Endodermal cell (in vitro differentiated cells): ENCODE measurements around the gene UMODL1. TPM values are rescaled to one million over a fixed set of nuclear protein-coding genes. Genes with fewer than 3 reads are reported as not detected.

Experiments
- DNase-seq: peaks from one replicate; pipeline ENCODE4 v3.0.0-alpha.2; 2017
- H3K27ac ChIP-seq: 2 replicates; pipeline ENCODE4 v1.5.1; 2013; ENCODE audit warnings: mild to moderate bottlenecking, low read depth, low read length, moderate library complexity
- H3K27me3 ChIP-seq: 2 replicates; pipeline ENCODE4 v1.6.1; 2013; ENCODE audit warnings: mild to moderate bottlenecking, low read length, moderate library complexity; ENCODE audit not compliant: insufficient read depth, control insufficient read depth, poor library complexity, severe bottlenecking
- H3K36me3 ChIP-seq: 2 replicates; pipeline ENCODE4 v1.7.0; 2013; ENCODE audit warnings: mild to moderate bottlenecking, low read length, moderate library complexity; ENCODE audit not compliant: control insufficient read depth, insufficient read depth
- H3K4me1 ChIP-seq: one replicate; pipeline ENCODE4 v1.7.0; 2013; ENCODE audit warnings: low read length; ENCODE audit not compliant: control insufficient read depth, insufficient read depth
- H3K4me3 ChIP-seq: 2 replicates; pipeline ENCODE4 v1.5.1; 2013; ENCODE audit warnings: mild to moderate bottlenecking, low read length, moderate library complexity
- H3K9ac ChIP-seq: 2 replicates; pipeline ENCODE4 v1.6.1; 2013; ENCODE audit warnings: mild to moderate bottlenecking, low read length, moderate library complexity; ENCODE audit not compliant: poor library complexity, severe bottlenecking; ENCODE audit errors: extremely low read depth
- H3K9me3 ChIP-seq: 2 replicates; pipeline ENCODE4 v1.6.1; 2013; ENCODE audit warnings: mild to moderate bottlenecking, low read length, moderate library complexity; ENCODE audit not compliant: control insufficient read depth
- H3K27ac Mint-ChIP-seq: 2 replicates; pipeline ENCODE4 v1.8.0; 2020; ENCODE audit warnings: mixed read lengths
- H3K27me3 Mint-ChIP-seq: 2 replicates; pipeline ENCODE4 v1.8.0; 2021; ENCODE audit warnings: mild to moderate bottlenecking, mixed read lengths; ENCODE audit not compliant: insufficient read depth
- H3K36me3 Mint-ChIP-seq: 2 replicates; pipeline ENCODE4 v1.8.0; 2020; ENCODE audit warnings: low read depth, mixed read lengths
- H3K4me1 Mint-ChIP-seq: 2 replicates; pipeline ENCODE4 v1.8.0; 2020; ENCODE audit warnings: mixed read lengths
- H3K4me3 Mint-ChIP-seq: 2 replicates; pipeline ENCODE4 v1.8.0; 2020; ENCODE audit warnings: mild to moderate bottlenecking, moderate library complexity, mixed read lengths
- H3K9me3 Mint-ChIP-seq: 2 replicates; pipeline ENCODE4 v1.8.0; 2020; ENCODE audit warnings: mild to moderate bottlenecking, mixed read lengths
- CTCF ChIP-seq: fragments of 200-600 bp; sonication (generic); conservative IDR thresholded peaks from 2 replicates; pipeline ENCODE4 v1.5.0; 2021; ENCODE audit warnings: antibody characterized with exemption, mild to moderate bottlenecking
- WGBS, 2 experiments: methylation state at CpG; one replicate each; pipeline versions ENCODE4 v1.1.5 to v1.1.7; 2013; ENCODE audit warnings: missing lambda C conversion rate in 2 of 2, mixed read lengths in 1 of 2; ENCODE audit not compliant: insufficient coverage in 1 of 2, insufficient read length in 1 of 2; 5-methylcytosine and 5-hydroxymethylcytosine counted together
- total RNA-seq, 2 donors: library from RNA; stranded (reverse); fragmentation: NEBNext Ultra II Directional in 1 of 2; extraction: Animal tissue kit (Norgen Biotek cat#: 25700) in 1 of 2; gene quantifications; 2 replicates in 1 of 2; 3 replicates in 1 of 2; pipeline ENCODE4 v1.2.1, GENCODE V29; 2021

The UMODL1 gene
- total RNA-seq, 2 donors from 2014 or later: 0.24 to 0.49 TPM

GRCh38 chr21:42094811-42095210 lies 23.7 kb downstream of the UMODL1 start:
- H3K4me1 Mint-ChIP-seq: peaks cover 6% of the 10 kb centered on the region
- no peaks in the 10 kb centered on the region for H3K36me3 Mint-ChIP-seq
- H3K27me3 ChIP-seq: no peaks in the 10 kb centered on the region
- TF ChIP-seq CTCF: no peak
- H3K27ac Mint-ChIP-seq: no peak overlapping the region
- peaks cover 23% of the 10 kb centered on the region for H3K9me3 Mint-ChIP-seq
- H3K4me3 Mint-ChIP-seq: no peak overlapping the region
- WGBS, 2 experiments: 93 to 100% methylated on average over 4 to 6 of the region's 6 CpGs
- DNase-seq: no peak
- H3K9ac ChIP-seq: no peak overlapping the region
- peaks cover 18% of the 10 kb centered on the region for H3K9me3 ChIP-seq
- H3K27ac ChIP-seq: no peak overlapping the region
- no peaks in the 10 kb centered on the region for H3K4me1 ChIP-seq
- H3K36me3 ChIP-seq: no peaks in the 10 kb centered on the region
- peak overlapping the region; percentile 14 for H3K4me3 ChIP-seq
- peaks cover 5% of the 10 kb centered on the region for H3K27me3 Mint-ChIP-seq

DNA sequence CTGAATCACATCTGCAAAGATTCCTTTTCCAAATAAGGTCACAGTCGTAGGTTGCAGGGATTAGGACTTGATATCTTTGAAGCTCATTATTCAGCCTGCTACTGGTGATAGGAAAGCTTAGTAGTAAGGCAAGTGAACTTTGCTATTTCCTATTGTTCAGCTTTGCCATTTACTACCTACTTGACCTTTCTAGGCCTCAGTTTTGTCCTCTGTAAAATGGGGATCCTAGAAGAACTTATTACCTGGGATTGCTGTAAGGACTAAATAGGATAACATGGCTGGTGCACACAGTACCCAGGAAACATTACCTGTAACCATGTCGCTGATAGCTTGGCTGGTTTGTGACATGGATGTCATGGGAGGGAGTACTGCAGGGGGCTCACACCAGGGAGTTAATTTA lies 24.5 kb downstream of the UMODL1 start:
- Histone ChIP-seq H3K4me1 (no peaks in the 10 kb centered on the region), H3K9me3 (peaks cover 18% of the 10 kb centered on the region), H3K36me3 (no peaks in the 10 kb centered on the region), H3K4me3 (no peak overlapping the region), H3K27me3 (no peaks in the 10 kb centered on the region), H3K9ac (no peak overlapping the region), H3K27ac (no peak overlapping the region)
- no peak for TF ChIP-seq CTCF
- H3K27ac Mint-ChIP-seq: no peak overlapping the region
- peaks cover 23% of the 10 kb centered on the region for H3K9me3 Mint-ChIP-seq
- H3K27me3 Mint-ChIP-seq: peaks cover 5% of the 10 kb centered on the region
- DNase-seq: no peak
- H3K4me1 Mint-ChIP-seq: peaks cover 6% of the 10 kb centered on the region
- no peak overlapping the region for H3K4me3 Mint-ChIP-seq
- no peaks in the 10 kb centered on the region for H3K36me3 Mint-ChIP-seq
- 98 to 100% methylated on average over 1 to 2 of the region's 2 CpGs for WGBS, 2 experiments

GRCh38 chr21:42096566-42096965 lies 25.4 kb downstream of the UMODL1 start:
- peaks cover 18% of the 10 kb centered on the region for H3K9me3 ChIP-seq

More at GRCh38 chr21:42096566-42096965, 25.4 kb downstream of the UMODL1 start:
- Histone ChIP-seq H3K36me3 (no peaks in the 10 kb centered on the region), H3K4me1 (no peaks in the 10 kb centered on the region), H3K9ac (no peak overlapping the region), H3K27me3 (no peaks in the 10 kb centered on the region), H3K4me3 (no peak overlapping the region), H3K27ac (no peak overlapping the region)
- WGBS, 2 experiments: 96 to 98% methylated on average over 9 to 10 of the region's 10 CpGs
- peaks cover 23% of the 10 kb centered on the region for H3K9me3 Mint-ChIP-seq
- no peak for TF ChIP-seq CTCF
- peaks cover 5% of the 10 kb centered on the region for H3K4me1 Mint-ChIP-seq
- H3K27me3 Mint-ChIP-seq: peaks cover 7% of the 10 kb centered on the region
- H3K36me3 Mint-ChIP-seq: no peaks in the 10 kb centered on the region
- DNase-seq: no peak
- no peak overlapping the region for H3K4me3 Mint-ChIP-seq
- H3K27ac Mint-ChIP-seq: no peak overlapping the region
